GM21515 (cell line): ENCODE results near the gene NCAPG2.
"Not testable (repeated sequence)": the region's sequence is repeated elsewhere in the genome, so short reads cannot be mapped to it uniquely, and the experiment has no call there.

ENCODE experiments used
- ATAC-seq: cut with Tn5 transposase; IDR thresholded peaks from one replicate; pipeline ENCODE4 v1.9.1; 2021; ENCODE audit not compliant: unreplicated experiment

Gene NCAPG2

DNA sequence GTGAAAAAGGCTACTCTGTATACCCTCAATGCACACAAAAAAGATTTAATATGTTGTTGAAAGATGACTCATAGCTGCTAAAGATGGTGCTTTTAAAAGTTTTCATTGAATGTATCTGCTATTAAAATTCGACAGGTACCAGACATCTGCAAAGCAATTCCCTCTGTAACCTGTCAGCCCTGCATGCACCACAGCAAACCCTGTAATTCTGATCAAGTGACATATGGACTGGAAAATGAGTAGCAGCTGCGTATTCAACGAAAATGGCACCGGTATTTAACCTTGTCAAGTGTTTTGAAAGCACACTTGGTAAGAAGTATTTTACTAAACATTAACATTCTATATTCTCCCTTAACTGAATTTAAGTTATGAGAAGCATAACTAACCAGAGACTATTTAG, 58.8 kb downstream of the NCAPG2 start:
- no peak for ATAC-seq

- ATAC-seq, result no peak
These were observed 62.5 kb downstream of the NCAPG2 start for GRCh38 chr7:158642149-158642548.

DNA sequence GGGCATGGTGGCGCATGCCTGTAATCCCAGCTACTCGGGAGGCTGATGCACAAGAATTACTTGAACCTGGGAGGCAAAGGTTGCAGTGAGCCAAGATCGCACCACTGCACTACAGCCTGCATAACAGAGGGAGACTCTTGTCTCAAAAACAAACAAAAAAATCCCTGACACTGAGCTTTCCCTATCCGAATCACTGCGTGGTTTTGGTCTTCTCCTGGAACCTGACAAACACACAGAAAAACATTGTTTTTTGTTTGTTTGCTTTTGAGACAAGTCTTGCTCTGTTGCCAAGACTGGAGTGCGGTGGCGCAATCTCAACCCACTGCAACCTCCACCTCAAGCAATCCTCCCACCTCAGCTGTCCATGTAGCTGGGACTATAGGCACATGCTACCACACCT, 66.6 kb downstream of the NCAPG2 start:
- no peak for ATAC-seq

DNA sequence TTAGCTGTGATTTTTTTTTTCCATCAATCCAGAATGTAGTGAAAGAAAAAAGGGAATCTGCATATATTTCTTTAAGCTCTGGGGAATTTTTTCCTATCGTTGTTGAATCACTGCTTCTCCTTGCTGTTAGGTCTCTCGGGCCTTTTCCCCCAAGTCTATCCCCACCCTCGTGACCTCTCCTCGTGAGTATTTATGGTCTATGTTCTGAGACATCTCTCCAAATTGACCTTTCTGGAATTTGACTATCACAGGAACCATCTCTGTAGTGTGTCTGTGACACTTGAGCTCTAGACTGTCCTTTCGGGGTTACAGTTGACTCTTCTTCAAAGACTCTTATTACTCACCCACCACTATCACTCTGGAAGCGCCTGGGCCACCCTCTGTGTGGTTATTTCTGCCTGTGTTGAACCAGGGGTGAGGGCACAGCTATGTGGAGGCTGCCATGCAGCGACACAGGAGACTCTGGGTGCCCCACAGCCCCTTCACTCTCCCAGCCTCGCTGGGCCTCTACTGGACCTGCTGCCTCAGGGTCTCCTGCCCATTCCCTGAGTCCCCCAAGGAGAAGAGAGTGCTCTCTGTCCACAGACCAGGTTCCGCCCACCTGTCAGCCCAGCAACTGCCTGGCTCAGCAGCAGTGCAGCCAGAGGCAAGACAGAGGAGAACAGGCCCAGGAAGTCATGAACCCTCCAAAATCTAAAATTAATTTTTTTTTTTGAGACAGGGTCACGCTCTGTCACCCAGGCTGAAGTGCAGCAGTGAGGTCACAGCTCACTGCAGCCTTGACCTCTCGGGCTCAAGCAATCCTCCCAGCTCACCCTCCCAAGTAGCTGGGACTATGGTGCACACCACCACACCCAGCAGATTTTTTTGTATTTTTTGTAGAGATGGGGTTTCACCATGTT, 71.3 kb downstream of the NCAPG2 start:
- no peak for ATAC-seq

DNA sequence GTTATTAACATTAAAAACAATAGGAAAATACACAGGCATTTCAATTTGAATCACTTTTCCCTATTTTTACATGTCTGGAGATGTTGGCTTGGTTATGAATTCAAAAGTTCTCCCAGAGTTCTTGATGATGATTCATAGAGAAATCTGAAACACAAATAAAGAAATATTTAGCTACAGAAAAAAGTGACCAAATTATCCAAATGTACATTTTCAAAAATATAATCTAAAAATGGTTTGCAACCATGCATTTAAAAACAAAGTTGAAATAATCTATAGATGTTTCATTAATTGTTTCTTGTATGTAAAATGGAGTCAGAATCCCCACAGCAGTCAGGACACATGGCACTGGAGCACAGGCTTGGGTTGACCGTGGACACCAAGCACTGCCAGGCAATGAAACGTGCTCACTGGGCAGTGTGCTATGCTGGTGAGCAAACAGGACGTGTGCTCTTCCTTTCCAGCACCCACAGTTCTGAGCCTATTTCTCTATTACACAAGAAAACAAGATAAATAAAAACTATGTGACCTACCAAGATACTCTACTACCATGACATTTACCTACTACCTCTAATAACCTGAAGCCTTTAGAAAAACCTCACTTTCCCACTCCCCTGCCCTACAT, 72.9 kb downstream of the NCAPG2 start:
- ATAC-seq, result no peak

GRCh38 chr7:158626289-158626688, 78.3 kb downstream of the NCAPG2 start:
- ATAC-seq, result not testable (repeated sequence)

GRCh38 chr7:158623241-158623640, 81.4 kb downstream of the NCAPG2 start:
- no peak for ATAC-seq

- ATAC-seq, result no peak
These were observed 83.7 kb downstream of the NCAPG2 start for GRCh38 chr7:158620839-158621441.

DNA sequence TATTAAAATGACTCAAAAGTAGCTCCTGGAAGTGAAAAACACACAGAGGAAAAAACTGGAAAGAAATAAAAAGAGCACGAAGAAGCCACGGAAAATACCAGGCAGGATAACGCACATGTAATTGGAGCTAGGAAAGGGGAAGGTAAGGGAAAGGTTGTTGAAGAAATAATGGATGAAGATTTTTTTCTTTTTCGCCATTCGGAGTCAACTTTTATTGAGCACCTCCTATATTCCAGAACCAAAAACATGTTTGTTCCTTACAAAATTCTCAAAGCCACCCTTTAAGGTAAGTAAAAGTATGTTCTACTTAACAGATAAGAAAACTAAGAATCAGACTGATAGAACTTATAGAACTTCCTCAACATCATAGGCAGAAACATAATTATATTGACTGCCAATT, 84.2 kb downstream of the NCAPG2 start:
- no peak for ATAC-seq

GRCh38 chr7:158618745-158619140, 85.9 kb downstream of the NCAPG2 start:
- ATAC-seq, result no peak

DNA sequence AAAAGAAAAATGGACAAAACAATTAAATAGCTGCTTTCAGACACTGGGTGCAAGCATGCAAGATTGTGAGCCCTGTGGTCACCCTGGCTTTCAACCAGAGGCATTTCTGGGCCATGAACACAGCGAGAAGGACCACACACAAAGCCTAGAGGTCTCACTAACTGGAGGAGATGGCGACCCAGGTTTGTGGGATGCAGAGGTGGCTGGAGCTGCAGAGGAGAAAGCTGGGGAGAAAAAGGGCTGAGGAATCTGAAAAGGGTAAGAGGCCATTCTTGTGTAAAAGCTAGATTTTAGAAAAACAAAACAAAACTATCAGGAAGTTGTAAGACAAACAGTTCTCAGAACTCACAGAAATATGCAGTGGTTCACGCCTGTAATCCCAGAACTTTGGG, 86.9 kb downstream of the NCAPG2 start:
- ATAC-seq, result no peak

- no peak for ATAC-seq
These were observed 88.6 kb downstream of the NCAPG2 start for GRCh38 chr7:158616050-158616449.

GRCh38 chr7:158614700-158615099, 89.9 kb downstream of the NCAPG2 start:
- no peak for ATAC-seq

GRCh38 chr7:158613481-158613880, 91.1 kb downstream of the NCAPG2 start:
- peak; percentile 83 for ATAC-seq

- no peak for ATAC-seq
These were observed 92.1 kb downstream of the NCAPG2 start for GRCh38 chr7:158612546-158612945.

DNA sequence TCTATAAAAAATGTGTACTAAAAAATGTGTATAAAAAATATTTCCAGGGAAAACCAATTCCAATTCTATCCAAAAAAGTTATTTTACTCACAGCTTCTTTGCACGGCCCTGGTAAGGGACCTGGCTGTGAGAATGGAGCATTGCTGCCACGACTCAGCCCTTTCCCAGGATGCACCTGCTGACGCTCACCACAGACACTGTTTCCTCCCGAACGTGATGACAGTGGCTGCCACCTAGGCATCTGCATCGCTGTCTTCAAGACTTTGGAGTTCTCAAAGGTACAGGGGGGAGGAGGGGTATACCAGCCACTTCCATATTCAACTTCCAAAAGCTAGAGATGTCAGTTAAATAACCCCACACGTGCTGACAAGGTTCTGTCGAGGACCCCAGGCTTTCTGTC, 93.1 kb downstream of the NCAPG2 start:
- no peak for ATAC-seq

DNA sequence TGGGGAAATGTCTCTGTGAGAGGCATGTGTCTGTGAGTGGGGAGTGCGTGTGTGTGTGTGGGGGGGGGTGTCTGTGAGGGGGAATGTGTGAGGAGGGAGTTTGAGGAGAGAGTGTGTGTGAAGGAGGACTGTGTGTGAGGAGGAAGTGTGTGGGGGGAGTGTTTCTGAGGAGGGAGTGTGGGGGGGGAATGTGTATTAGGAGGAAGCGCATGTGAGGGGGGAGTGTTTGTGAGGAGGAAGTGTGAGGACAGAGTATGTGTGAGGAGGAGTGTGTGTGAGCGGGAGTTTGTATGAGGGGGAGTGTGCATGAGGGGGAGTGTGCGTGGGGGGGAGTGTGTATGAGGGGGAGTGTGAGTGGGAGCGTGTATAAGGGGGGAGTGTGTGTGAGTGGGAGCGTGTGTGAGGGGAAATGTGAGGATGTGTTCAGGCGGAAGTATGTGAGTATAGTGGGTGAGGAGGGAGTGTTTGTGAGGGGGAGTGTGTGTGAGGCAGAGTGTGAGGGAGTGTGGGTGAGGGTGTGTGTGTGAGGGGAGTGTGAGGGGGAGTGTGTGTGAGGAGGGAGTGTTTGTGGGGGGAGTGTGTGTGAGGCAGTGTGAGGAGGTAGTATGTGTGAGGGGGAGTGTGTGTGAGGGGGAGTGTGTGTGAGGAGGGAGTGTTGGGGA, 95.2 kb downstream of the NCAPG2 start:
- ATAC-seq, result no peak

DNA sequence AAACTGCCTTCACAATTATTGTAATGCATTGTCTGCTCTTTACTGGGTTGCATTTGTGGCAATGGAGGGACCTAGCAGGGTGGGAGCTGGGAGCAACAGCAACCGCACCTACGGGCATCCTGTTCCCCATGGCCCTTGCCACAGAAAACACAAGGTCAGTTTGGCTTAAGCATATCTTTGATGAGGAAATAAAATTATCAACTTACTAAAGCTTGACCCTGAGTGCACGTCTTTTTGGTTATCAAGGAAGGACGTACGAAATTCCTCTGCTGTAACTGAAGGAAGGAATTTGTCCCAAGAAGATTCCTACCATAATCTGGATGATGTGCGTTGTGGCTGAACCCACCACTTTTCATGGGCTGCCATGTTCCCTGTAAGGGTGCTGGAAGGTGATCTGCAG, 97.0 kb downstream of the NCAPG2 start:
- no peak for ATAC-seq

GRCh38 chr7:158606671-158607424, 97.8 kb downstream of the NCAPG2 start:
- no peak for ATAC-seq

- no peak for ATAC-seq
These were observed 98.5 kb downstream of the NCAPG2 start for GRCh38 chr7:158606129-158606528.
